ENCODE measurements around the gene GAREM1. TPM values are rescaled to one million over a fixed set of nuclear protein-coding genes. Genes with fewer than 3 reads are reported as not detected.

Gene GAREM1
- polyA plus RNA-seq, 10 donors = 7.5 to 12.2 (median 9.9) TPM

DNA sequence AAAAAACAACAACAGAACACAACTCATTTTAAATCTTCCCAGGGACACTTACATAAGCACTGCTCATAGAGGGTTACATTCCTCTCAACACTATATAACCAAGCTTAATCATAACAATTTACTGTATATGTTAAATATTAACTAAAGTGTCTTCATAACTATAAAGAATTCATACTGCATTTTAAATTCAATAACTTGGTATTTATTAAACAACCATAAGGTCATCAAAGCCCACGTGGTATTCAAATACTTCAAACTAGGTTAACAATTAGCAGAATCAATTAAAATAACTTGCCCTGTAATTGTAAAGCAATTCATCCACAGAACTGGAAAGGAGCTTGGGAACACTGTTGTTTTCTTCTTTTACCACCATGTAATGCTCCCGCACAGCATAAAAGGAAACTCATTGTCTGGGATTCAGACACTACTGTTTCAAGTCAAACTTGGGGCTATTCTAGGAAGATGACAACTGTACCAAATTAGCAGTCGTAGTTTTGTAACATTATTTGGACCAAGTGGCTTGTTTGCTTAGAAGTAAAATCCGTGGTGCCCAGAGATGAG, 10.4 kb downstream of the GAREM1 start:
- DNase-seq = no peak

DNA sequence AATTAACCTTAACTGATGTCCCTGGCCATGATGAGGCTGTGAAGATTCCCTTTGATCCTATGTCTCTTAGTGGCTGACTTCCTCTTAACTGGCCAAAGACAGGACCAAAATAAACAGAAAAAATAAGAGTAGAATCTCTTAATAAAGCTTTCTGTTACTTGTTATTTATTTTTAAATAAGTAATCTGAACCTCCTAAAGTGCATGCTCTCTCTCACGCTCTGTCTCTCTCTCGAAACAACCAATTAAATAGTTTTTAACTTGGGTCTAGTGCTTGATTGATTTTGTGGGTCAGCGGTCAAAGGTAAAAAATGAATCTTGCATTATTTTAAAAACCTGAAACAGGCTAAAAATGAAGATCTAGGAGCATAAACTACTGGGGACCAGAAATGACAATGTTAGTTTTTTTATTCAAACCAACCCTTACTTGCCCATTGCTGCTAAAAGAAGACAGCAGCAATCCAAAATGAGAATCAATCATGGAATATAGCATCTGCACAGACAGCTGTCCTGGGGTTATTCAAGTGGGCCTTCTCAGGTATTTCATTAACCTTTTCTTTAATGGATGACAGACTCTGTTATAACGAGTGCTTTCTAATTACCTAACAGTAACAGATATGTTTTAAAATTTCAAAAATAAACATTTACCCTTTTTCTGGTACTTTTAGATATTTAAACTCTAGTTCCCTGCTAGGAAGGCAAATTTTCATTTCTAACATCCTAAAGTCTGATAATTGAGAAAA, 11.2 kb downstream of the GAREM1 start:
- DNase-seq = no peak

- DNase-seq = peak; percentile 52 to 83 (median 61)
Measured at GRCh38 chr18:32455361-32455760, 15.3 kb downstream of the GAREM1 start.

- DNase-seq = peak; percentile 55 to 84 (median 62)
Measured at GRCh38 chr18:32454593-32454992, 16.1 kb downstream of the GAREM1 start.

- DNase-seq = no peak
Measured at GRCh38 chr18:32450874-32451273, 19.8 kb downstream of the GAREM1 start.

GRCh38 chr18:32450026-32450691, 20.5 kb downstream of the GAREM1 start:
- no peak for DNase-seq

DNA sequence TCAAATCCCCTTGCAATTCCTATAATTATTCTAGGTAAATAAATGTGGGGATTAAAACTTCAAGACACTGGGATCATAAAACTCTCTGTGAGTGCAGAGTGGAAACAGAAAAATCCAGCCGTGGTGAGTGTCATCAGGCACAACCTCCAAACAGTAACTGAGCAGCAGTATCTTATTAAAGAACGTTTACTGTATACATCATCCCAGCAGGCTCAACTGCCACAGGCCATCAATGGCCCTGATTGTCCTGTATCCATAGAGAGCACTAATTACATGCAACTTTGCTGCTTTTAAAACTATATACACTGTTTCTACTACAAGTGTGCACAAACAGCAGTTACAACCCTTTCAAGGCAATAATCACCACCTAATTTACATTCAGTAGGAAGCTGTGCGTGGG, 23.9 kb downstream of the GAREM1 start:
- no peak for DNase-seq

DNA sequence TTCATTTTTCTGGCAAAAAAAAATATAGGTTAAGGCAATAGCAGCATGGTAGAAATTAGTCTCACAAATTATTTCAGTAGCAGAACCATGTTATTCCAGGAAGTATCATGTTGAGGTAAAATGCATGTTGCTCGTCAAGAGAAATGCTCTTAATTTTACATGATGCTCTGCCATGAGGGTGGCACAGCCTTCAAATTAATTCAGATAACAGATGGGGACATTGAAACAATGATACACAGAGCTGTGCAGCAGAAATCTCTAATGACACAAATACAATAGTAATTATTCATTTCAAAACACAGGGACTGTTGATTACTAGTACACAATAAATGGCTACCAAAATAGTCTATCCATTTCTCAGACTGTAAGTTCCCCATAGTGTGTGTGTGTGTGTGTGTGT, 24.8 kb downstream of the GAREM1 start:
- no peak for DNase-seq

- no peak for DNase-seq
Measured at GRCh38 chr18:32443706-32444215, 26.9 kb downstream of the GAREM1 start.

- DNase-seq = no peak
Measured at GRCh38 chr18:32443033-32443705, 27.5 kb downstream of the GAREM1 start.

- DNase-seq = no peak
Measured at GRCh38 chr18:32442575-32442974, 28.1 kb downstream of the GAREM1 start.

GRCh38 chr18:32441533-32441932, 29.1 kb downstream of the GAREM1 start:
- DNase-seq = peak in 2 of 3 donors; percentile 47 to 70

GRCh38 chr18:32440518-32440917, 30.2 kb downstream of the GAREM1 start:
- no peak for DNase-seq

- DNase-seq = no peak
Measured at GRCh38 chr18:32439802-32440201, 30.9 kb downstream of the GAREM1 start.

DNA sequence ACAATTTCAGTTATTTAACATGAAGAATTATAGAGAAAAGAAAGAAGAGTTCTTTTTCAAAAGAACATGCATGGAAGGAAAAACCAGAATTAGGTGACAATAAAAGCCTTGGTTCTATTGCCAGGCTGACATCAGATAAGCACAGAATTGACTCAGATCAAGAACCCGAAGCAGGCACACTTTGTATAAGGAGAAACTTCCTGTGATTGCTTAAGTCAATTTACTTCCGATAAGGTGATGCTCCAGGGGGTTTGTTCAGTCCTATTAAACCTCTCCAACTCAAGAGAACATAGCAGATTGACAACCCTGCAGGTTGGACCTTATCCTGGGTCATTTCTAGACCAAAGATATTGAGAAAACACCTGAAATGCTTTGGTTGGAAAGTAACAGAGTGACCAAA, 31.4 kb downstream of the GAREM1 start:
- no peak for DNase-seq

DNA sequence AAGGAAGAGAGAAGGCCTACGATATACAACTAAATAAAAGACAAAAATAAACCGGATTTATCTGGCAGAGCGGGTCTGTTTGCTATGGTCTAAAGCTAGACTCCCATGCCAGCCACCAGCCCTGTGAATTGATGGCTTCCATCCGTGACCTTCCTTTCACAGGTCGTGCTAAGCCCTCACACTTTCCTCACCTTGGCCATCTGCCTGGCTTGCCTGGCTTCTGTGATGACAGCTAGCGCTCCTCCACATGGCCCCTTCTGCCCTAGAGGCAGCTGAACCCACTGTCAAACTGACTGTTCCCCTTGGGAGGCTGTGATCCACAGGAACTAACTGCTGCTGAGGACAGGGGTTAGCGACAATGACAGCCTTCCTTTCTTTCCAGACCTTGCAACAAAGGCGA, 32.5 kb downstream of the GAREM1 start:
- no peak for DNase-seq

DNA sequence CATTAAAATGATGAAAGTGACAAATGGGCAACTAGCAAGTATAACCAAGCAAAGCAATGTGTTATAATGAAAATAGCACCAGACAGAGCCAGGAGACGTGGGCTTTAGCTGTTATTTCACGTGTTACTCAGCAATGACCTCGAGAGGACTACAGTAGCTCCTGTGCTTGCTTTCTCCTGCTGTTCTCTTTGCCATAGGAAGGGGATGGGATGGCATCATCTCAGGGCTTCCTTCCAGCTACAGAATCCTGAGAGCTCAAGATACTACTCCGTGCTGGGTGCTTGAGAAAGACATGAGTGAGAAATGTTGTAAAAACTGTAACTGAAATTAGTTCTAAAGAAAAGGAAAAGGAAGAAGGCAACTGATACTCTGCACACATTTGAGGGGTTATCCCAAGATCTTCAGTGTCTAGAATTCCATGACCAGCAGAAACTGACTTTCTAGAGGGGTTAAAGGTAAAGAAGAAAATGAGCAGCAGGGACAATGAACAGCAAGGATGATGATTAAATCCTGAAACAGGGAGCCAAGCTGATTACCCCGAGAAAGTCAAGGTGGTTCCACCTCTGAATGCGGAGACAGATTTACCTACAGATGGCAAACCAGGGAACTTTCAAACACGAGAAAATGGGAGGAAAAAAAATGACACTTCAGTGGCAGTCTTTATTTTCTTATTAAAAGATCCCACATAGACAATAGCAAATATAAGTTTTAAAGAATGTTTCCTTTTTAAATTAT, 33.4 kb downstream of the GAREM1 start:
- DNase-seq = no peak

DNA sequence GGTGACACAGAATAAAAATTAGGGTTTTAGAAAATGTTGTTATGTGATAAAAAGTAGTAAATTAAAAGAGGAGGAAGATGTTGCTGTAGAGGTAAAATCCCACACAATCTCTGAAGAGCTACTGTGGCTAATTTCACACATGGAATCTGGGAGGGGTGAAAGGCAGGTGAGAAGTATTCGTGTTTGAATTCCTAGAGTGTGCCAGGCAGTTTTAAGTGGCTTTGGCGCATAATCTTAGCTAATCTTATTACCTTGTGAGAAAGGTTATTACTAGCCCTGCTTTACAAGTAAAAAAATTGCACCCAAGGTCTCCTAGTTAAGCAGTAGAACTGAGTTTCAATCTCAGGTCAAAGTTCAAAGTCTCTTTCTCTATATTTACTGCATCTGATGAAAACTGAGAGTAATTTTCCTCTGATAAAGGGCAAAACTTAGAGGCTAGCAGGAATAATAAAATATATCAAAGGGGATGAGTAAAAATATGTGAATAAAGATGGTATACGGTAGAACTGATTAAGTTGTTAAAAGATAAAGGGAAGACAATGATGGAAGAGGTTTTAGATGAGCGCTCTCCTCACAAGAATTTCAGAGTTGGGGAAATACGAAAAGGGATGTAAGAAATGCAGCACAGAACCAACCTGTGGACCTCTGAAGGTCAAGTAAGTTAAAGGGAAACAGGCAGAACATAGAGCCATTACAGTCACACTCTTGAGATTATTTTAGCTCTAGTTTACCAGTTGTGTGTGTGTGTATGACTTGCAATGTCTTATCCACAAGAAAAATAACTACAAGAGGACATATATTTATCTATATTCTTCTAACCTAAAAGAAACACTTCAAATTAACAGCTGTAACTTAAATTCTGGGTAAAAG, 34.8 kb downstream of the GAREM1 start:
- no peak for DNase-seq

DNA sequence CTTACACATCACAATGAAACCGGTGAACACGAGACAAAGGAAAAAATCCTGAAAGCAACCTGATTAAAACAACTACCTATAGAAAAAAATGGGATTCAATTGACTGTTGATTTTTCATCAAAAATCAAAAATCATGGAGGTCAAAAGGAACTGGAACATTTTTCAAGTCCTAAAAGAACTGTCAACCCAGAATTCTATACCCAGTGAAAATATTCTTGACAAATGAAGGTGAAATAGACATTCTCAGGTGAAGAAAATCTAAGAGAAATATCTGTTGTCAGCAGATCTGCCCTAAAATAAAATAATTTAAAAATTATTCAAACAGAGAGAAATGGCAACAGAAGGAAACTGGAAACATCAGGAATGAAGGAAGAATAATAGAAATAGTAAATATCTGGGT, 38.9 kb downstream of the GAREM1 start:
- DNase-seq = no peak

DNA sequence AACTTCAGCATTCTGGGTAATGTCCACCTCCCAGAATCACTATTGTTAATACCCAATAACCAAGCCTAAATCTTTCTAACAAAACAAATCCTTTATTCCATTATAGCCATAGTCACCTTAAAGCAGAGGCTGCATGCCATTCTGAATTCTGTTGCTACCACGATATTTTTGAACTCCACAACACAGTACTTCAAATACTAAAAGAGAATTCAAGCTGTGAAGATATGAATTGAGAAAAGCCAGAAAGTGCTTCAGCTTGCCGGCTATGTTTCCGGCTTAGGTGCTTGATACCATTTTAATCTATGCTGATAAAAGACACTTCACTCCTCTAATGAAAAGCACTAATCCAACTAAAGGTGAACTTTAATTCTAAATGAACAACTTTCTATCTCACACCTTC, 41.3 kb downstream of the GAREM1 start:
- DNase-seq = no peak
